ENCODE results near the gene ARL8B. TPM values are rescaled to one million over a fixed set of nuclear protein-coding genes. Genes with fewer than 3 reads are reported as not detected.

The ARL8B gene
- total RNA-seq, 1 experiment from 2014 or later, result 28.3 TPM

- no peak for TF ChIP-seq TCF7 (CRISPR knock-in tag; IDR thresholded peaks at IDR 0.05; ENCODE audit: low read depth)
- TF ChIP-seq AFF4 (CRISPR knock-in tag; IDR thresholded peaks at IDR 0.05; ENCODE audit: borderline replicate concordance), result no peak
Observed at GRCh38 chr3:5169807-5170206, 47.7 kb downstream of the ARL8B start (continued).

GRCh38 chr3:5170975-5171374 lies 48.9 kb downstream of the ARL8B start:
- ChIA-PET POLR2A (no interaction called here), CTCF (no interaction called here)
- H3K4me1 Mint-ChIP-seq, result peaks cover 10% of the 10 kb centered on the region
- DNase-seq (ENCODE audit: low spot score) (no peak), ATAC-seq (no peak)
- TF ChIP-seq ATF3 (CRISPR knock-in tag; conservative IDR thresholded peaks at IDR 0.05) (no peak), ZNF317 (CRISPR knock-in tag; IDR thresholded peaks at IDR 0.05; ENCODE audit: borderline replicate concordance, low read depth) (no peak), E2F5 (CRISPR knock-in tag; IDR thresholded peaks at IDR 0.05) (no peak), ATF2 (CRISPR knock-in tag; IDR thresholded peaks at IDR 0.05; ENCODE audit: borderline replicate concordance, low read depth) (no peak), ZNF425 (CRISPR knock-in tag; conservative IDR thresholded peaks at IDR 0.05) (no peak), E2F4 (CRISPR knock-in tag; IDR thresholded peaks at IDR 0.05; ENCODE audit: borderline replicate concordance, low read depth) (no peak), ZNF423 (CRISPR knock-in tag; IDR thresholded peaks at IDR 0.05) (no peak), CTCF (IDR thresholded peaks at IDR 0.05) (no peak), PRRX2 (CRISPR knock-in tag; IDR thresholded peaks at IDR 0.05) (no peak)
- no peak overlapping the region for H3K27ac Mint-ChIP-seq
- H3K27me3 Mint-ChIP-seq (ENCODE audit: low read depth), result no peaks in the 10 kb centered on the region
- no peak overlapping the region for H3K4me3 Mint-ChIP-seq
- H3K36me3 Mint-ChIP-seq, result peaks cover 23% of the 10 kb centered on the region
- no peaks in the 10 kb centered on the region for H3K9me3 Mint-ChIP-seq
